ENCODE measurements around the gene ARHGEF33.

ARHGEF33 gene

GRCh38 chr2:38982498-38982897 is 92.8 kb downstream of the ARHGEF33 start:
- TF ChIP-seq CTCF (IDR thresholded peaks at IDR 0.05; ENCODE audit: extremely low read depth, missing control alignments), result no peak
- no peak for DNase-seq (ENCODE audit: low spot score)

- DNase-seq (ENCODE audit: low spot score), result no peak
Observed at GRCh38 chr2:38988716-38989115, 99.0 kb downstream of the ARHGEF33 start.

GRCh38 chr2:38991899-38992298 is 102.2 kb downstream of the ARHGEF33 start:
- no peak for TF ChIP-seq CTCF (IDR thresholded peaks at IDR 0.05; ENCODE audit: extremely low read depth, missing control alignments)
- no peak for DNase-seq (ENCODE audit: low spot score)

More at GRCh38 chr2:38988716-38989115, 99.0 kb downstream of the ARHGEF33 start:
- no peak for TF ChIP-seq CTCF (IDR thresholded peaks at IDR 0.05; ENCODE audit: extremely low read depth, missing control alignments)

GRCh38 chr2:38997781-38998180 is 108.1 kb downstream of the ARHGEF33 start:
- no peak for TF ChIP-seq CTCF (IDR thresholded peaks at IDR 0.05; ENCODE audit: extremely low read depth, missing control alignments)

GRCh38 chr2:39000552-39000951 is 110.9 kb downstream of the ARHGEF33 start:
- DNase-seq (ENCODE audit: low spot score), result no peak
- no peak for TF ChIP-seq CTCF (IDR thresholded peaks at IDR 0.05; ENCODE audit: extremely low read depth, missing control alignments)

More at GRCh38 chr2:38997781-38998180, 108.1 kb downstream of the ARHGEF33 start:
- no peak for DNase-seq (ENCODE audit: low spot score)

GRCh38 chr2:39007875-39008504 is 118.3 kb downstream of the ARHGEF33 start:
- DNase-seq (ENCODE audit: low spot score), result no peak
- TF ChIP-seq CTCF (IDR thresholded peaks at IDR 0.05; ENCODE audit: extremely low read depth, missing control alignments), result no peak

- no peak for TF ChIP-seq CTCF (IDR thresholded peaks at IDR 0.05; ENCODE audit: extremely low read depth, missing control alignments)
Observed at GRCh38 chr2:39008665-39009064, 119.0 kb downstream of the ARHGEF33 start.

More at GRCh38 chr2:39008665-39009064, 119.0 kb downstream of the ARHGEF33 start:
- DNase-seq (ENCODE audit: low spot score), result peak; percentile 4
